ENCODE results near the gene EFNB2. TPM values are rescaled to one million over a fixed set of nuclear protein-coding genes. Genes with fewer than 3 reads are reported as not detected.

EFNB2 gene
- total and polyA plus RNA-seq, 2 of the 8 experiments (the other 6 are each of a cell fraction or from before 2014, with no cell fraction given): 8.2 to 12.0 TPM

DNA sequence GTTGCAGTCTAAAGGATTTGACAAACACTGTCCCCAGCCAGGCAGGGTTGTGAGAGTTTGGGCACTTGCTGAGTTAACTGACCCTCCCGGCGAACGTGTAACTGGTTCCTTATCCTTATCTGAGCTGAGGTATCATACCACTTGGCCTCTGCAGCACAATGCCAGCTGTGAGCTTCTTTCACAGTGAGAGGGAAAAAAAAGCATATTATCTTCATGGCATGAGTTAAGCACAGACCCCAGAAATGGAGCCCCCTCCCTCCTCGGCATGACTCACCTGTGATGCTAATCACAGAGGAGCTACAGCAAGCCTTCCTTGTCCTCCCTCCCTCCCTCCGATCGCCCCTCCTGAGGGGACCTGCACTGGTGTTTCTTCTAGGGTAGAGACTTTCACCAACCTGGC lies 60.5 kb downstream of the EFNB2 start:
- H3K4me2 ChIP-seq (ENCODE audit: insufficient read depth in 1 of 2, low read depth in 2 of 2, low read length in 2 of 2): no peak overlapping the region
- DNase-seq (ENCODE audit: low read depth in 1 of 2, low spot score in 2 of 2) (no peak), FAIRE-seq (no peak)
- H2AFZ ChIP-seq (ENCODE audit: low read length): 0 out of 2 replicates have a peak overlapping the region, but pooled peaks have one; percentile 3
- no peaks in the 10 kb centered on the region for H3K79me2 ChIP-seq (ENCODE audit: control insufficient read depth in 1 of 2, insufficient read depth in 2 of 2, low read length in 2 of 2)
- H3K36me3 ChIP-seq (ENCODE audit: control insufficient read depth in 2 of 4, insufficient read depth in 4 of 4, low read length in 3 of 4): no peaks in the 10 kb centered on the region
- H3K4me3 ChIP-seq (ENCODE audit: extremely low read depth in 1 of 4, insufficient read depth in 2 of 4, low read depth in 3 of 4, low read length in 4 of 4): no peak overlapping the region
- CTCF ChIA-PET (ENCODE audit: partially characterized antibody): interaction anchor here (0.7 to 2.1 kb wide), 4 partner anchors 11 to 87 kb away, joined by 3 to 6 read pairs (median 4); no protein-coding TSS in a partner anchor
- WGBS, 2 experiments (ENCODE audit: extremely low coverage in 1 of 2, insufficient coverage in 1 of 2, insufficient read length in 1 of 2, insufficient replicate concordance in 2 of 2, low coverage in 1 of 2, low lambda C conversion rate in 2 of 2, missing lambda C conversion rate in 1 of 2): 86% methylated on average over 6 of the region's 6 CpGs; no CpG with 5 or more reads in 1 of the 2 experiments
- no peak overlapping the region for H2BK12ac ChIP-seq (ENCODE audit: low read depth, low read length)
- no peaks in the 10 kb centered on the region for H3K9me3 ChIP-seq (ENCODE audit: insufficient read depth in 2 of 2, low read depth in 1 of 2, low read length in 1 of 2)
- POLR2A ChIA-PET (ENCODE audit: partially characterized antibody): no interaction called here
- H2BK15ac ChIP-seq (ENCODE audit: low read length): no peak overlapping the region
- no peak overlapping the region for H2BK20ac ChIP-seq (ENCODE audit: low read length)
- no peaks in the 10 kb centered on the region for H3K79me1 ChIP-seq (ENCODE audit: low read depth, low read length)
- no peak overlapping the region for H2BK120ac ChIP-seq (replicated peaks; ENCODE audit: low read depth, low read length)
- H4K5ac ChIP-seq (ENCODE audit: insufficient read length, low read depth, low read length): no peak overlapping the region
- H4K8ac ChIP-seq (ENCODE audit: extremely low read depth, insufficient read depth, low read length): no peak overlapping the region
- H2AK5ac ChIP-seq (ENCODE audit: low read depth, low read length): no peak overlapping the region
- H3K56ac ChIP-seq (replicated peaks; ENCODE audit: insufficient read length, low read depth, low read length): no peak overlapping the region
- H3K18ac ChIP-seq (ENCODE audit: extremely low read depth, low read length): no peak overlapping the region
- H4K20me1 ChIP-seq (replicated peaks in 1 of 2; ENCODE audit: control insufficient read depth in 1 of 2, insufficient read depth in 2 of 2, low read length in 2 of 2): no peaks in the 10 kb centered on the region
- H3K23ac ChIP-seq (ENCODE audit: insufficient read length): no peak overlapping the region
- no peak overlapping the region for H2BK5ac ChIP-seq (ENCODE audit: low read depth, low read length)
- no peak overlapping the region for H3K14ac ChIP-seq (ENCODE audit: insufficient read length)
- H3K4me1 ChIP-seq (replicated peaks in 1 of 4; ENCODE audit: control insufficient read depth in 3 of 4, insufficient read depth in 4 of 4, low read length in 3 of 4): peaks cover 0 to 6% (median 0%) of the 10 kb centered on the region in 4 experiments; a peak in 1 of 7 replicates
- no peak overlapping the region for H4K91ac ChIP-seq (replicated peaks; ENCODE audit: insufficient read length, low read length)
- H3K23me2 ChIP-seq (ENCODE audit: low read depth, low read length): no peaks in the 10 kb centered on the region
- H3K4ac ChIP-seq (replicated peaks; ENCODE audit: insufficient read length, low read depth, low read length): no peak overlapping the region
- H3K27ac ChIP-seq (ENCODE audit: low read depth, low read length): no peak overlapping the region
- no peak overlapping the region for H3K9ac ChIP-seq (replicated peaks in 1 of 4; ENCODE audit: extremely low read depth in 1 of 4, low read depth in 3 of 4, low read length in 3 of 4)
- no peaks in the 10 kb centered on the region for H3K27me3 ChIP-seq (replicated peaks in 1 of 4; ENCODE audit: control insufficient read depth in 3 of 4, extremely low read depth in 1 of 4, insufficient read depth in 3 of 4, low read length in 3 of 4)
- TF ChIP-seq ZNF274 (IDR thresholded peaks at IDR 0.05; ENCODE audit: borderline replicate concordance, extremely low read depth, low read length) (no peak), CBX5 (IDR thresholded peaks at IDR 0.05; ENCODE audit: low read depth, low read length) (no peak), KDM5A (IDR thresholded peaks at IDR 0.05; ENCODE audit: low read length) (no peak), POLR2A (IDR thresholded peaks at IDR 0.05; ENCODE audit: control extremely low read depth in 1 of 2, low read depth in 2 of 2, low read length in 2 of 2) (no peak), GABPA (IDR thresholded peaks at IDR 0.05; ENCODE audit: borderline replicate concordance, insufficient read depth, low read length) (no peak), EZH2 (IDR thresholded peaks at IDR 0.05; ENCODE audit: low read depth, low read length, severe bottlenecking) (no peak), RAD21 (IDR thresholded peaks at IDR 0.05 in 1 of 2, conservative IDR thresholded peaks at IDR 0.05 in 1 of 2; ENCODE audit: low read depth in 2 of 2, low read length in 2 of 2) (no peak), YY1 (IDR thresholded peaks at IDR 0.05; ENCODE audit: low read depth, low read length) (no peak), NANOG (IDR thresholded peaks at IDR 0.05; ENCODE audit: insufficient read depth, low read depth, low read length, poor library complexity, severe bottlenecking) (no peak), TBP (IDR thresholded peaks at IDR 0.05; ENCODE audit: low read depth, low read length) (no peak), POLR2AphosphoS5 (IDR thresholded peaks at IDR 0.05; ENCODE audit: low read depth, low read length) (no peak), CREB1 (IDR thresholded peaks at IDR 0.05) (no peak), RXRA (IDR thresholded peaks at IDR 0.05; ENCODE audit: insufficient read depth, low read depth, low read length) (no peak), SIX5 (IDR thresholded peaks at IDR 0.05; ENCODE audit: low read depth, low read length) (no peak)
- TF ChIP-seq, protein P1, sequence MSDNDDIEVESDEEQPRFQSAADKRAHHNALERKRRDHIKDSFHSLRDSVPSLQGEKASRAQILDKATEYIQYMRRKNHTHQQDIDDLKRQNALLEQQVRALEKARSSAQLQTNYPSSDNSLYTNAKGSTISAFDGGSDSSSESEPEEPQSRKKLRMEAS (IDR thresholded peaks at IDR 0.05): no peak

Measured in H1 (cell line).